Omental fat pad (tissue), 4 donors: ENCODE data around the gene INPP5K. TPM values are rescaled to one million over a fixed set of nuclear protein-coding genes. Genes with fewer than 3 reads are reported as not detected.

Experiments
- ATAC-seq: fragments of 150-250 bp; one replicate; pipeline ENCODE4 v1.9.1; 2016; ENCODE audit warnings: mild to moderate bottlenecking, moderate library complexity; ENCODE audit not compliant: low FRiP score
- DNase-seq: peaks from one replicate; pipeline ENCODE4 v3.0.0-alpha.2; 2019; ENCODE audit warnings: low spot score
- total RNA-seq, 4 donors: library from RNA; depleted of rRNA; stranded (reverse); fragments of >200 nt; gene quantifications; one replicate each; pipeline ENCODE4 v1.1.0, GENCODE V29; 2016
- TF ChIP-seq, protein P1 (sequence below), 3 donors: fragments of 450-650 bp; IDR thresholded peaks; one replicate each; pipeline ENCODE4 v1.5.1; 2016 to 2017; ENCODE audit warnings: antibody characterized with exemption in 3 of 3, mild to moderate bottlenecking in 3 of 3, moderate library complexity in 2 of 3

INPP5K gene
- total RNA-seq, 4 donors from 2014 or later: 103 to 279 (median 153) TPM

DNA sequence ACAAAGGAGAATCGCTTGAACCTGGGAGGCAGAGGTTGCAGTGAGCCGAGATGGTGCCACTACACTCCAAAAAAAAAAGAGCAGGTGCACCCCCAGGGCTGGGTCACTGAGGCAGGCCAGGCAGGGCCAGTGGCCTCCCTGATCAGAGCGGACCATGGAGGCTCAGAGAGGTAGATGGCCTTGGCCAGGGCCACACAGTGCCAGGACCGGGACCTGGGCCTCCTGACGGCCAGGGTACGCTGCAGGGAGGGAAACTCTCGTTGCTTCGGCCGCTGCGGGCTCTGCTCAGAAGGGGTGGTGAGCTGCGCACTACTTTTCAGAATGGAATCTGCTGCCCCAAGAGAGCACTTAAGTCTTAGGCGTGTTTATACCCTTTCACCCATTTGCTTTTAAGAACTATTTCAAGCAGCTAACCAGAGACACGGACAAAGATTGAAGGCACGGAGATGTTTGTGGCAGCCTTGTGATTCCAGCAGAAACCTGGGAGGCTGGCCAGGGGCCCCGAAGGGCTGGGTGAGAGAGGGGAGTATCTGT is 41.0 kb downstream of the INPP5K start:
- TF ChIP-seq, protein P1, sequence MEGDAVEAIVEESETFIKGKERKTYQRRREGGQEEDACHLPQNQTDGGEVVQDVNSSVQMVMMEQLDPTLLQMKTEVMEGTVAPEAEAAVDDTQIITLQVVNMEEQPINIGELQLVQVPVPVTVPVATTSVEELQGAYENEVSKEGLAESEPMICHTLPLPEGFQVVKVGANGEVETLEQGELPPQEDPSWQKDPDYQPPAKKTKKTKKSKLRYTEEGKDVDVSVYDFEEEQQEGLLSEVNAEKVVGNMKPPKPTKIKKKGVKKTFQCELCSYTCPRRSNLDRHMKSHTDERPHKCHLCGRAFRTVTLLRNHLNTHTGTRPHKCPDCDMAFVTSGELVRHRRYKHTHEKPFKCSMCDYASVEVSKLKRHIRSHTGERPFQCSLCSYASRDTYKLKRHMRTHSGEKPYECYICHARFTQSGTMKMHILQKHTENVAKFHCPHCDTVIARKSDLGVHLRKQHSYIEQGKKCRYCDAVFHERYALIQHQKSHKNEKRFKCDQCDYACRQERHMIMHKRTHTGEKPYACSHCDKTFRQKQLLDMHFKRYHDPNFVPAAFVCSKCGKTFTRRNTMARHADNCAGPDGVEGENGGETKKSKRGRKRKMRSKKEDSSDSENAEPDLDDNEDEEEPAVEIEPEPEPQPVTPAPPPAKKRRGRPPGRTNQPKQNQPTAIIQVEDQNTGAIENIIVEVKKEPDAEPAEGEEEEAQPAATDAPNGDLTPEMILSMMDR (IDR thresholded peaks at IDR 0.05): no peak
- DNase-seq (no peak), ATAC-seq (no peak)

DNA sequence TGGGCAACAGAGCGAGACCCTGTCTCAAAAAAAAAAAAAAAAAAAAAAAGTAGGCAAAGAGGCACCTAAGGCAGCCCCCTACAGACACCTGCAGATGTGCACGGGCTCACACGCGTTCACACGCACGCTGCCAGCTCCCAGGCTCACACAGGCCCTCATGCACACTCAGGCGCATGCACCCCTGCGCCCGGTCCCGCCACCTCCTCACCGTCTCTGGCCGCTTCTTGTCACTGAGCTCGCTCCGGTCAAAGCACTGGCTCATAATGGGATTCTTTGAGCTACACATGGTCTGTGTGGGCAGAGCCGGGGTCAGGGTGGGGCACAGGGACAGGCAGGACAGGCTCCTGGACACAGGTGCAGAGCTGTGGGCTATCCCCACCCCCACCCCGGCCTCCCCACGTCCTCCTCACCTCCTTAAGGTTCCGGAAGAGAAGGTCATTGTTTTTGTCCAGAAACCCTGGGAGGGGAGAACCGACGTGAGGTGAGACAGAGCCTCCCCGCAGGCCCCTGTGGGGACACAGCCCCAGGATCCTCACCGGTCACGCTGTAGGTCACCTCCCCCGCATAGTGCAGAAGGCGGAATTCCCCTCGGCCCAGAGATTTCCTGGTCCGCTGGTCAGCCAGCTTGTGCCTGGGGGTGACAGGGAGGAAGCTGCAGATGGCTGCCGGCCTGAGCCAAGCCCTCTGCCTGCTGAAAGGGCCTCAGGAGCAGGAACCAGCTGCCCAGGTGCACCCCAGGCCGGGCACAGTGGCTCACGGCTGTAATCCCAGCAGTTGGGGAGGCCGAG is 41.8 kb downstream of the INPP5K start:
- DNase-seq (no peak), ATAC-seq (no peak)
- TF ChIP-seq, protein P1 (IDR thresholded peaks at IDR 0.05): no peak

DNA sequence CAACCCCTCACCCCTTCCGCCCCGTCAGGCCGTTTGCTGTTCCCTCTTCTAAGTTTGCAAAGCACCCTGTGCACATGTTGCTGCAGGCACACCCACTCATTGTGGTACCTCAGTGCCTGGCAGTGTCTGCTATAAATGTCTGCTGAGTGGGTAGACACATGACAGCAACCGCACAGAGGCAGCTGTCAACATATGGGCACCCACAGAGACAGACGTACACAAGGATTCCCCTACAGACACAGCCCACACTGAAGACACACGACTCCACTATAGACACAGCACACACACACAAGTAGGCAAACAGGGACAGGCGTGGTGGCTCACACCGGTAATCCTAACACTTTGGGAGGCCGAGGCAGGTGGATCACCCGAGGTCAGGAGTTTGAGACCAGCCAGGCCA is 42.6 kb downstream of the INPP5K start:
- DNase-seq: no peak
- TF ChIP-seq, protein P1 (IDR thresholded peaks at IDR 0.05): no peak
- ATAC-seq: no peak

DNA sequence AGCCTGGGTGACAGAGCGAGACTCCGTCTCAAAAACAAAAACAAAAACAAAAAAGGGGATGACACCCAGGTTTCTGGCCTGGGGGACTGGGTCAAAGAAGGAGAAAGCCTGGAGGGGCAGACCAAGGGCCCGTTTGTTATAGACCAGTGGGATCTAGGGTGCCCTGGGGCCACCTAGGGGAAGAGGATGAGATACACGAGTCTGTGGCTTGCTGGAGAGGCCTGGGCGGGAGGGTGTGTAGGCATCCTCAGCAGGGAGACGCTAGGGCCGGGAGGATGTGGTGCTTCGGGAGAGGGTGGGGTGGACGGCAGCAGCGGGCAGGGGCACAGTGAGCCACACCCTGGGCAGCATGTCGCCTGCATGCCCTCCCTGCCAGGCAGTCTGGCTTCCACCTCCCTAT is 43.2 kb downstream of the INPP5K start:
- ATAC-seq: no peak
- TF ChIP-seq, protein P1 (IDR thresholded peaks at IDR 0.05): no peak
- no peak for DNase-seq

DNA sequence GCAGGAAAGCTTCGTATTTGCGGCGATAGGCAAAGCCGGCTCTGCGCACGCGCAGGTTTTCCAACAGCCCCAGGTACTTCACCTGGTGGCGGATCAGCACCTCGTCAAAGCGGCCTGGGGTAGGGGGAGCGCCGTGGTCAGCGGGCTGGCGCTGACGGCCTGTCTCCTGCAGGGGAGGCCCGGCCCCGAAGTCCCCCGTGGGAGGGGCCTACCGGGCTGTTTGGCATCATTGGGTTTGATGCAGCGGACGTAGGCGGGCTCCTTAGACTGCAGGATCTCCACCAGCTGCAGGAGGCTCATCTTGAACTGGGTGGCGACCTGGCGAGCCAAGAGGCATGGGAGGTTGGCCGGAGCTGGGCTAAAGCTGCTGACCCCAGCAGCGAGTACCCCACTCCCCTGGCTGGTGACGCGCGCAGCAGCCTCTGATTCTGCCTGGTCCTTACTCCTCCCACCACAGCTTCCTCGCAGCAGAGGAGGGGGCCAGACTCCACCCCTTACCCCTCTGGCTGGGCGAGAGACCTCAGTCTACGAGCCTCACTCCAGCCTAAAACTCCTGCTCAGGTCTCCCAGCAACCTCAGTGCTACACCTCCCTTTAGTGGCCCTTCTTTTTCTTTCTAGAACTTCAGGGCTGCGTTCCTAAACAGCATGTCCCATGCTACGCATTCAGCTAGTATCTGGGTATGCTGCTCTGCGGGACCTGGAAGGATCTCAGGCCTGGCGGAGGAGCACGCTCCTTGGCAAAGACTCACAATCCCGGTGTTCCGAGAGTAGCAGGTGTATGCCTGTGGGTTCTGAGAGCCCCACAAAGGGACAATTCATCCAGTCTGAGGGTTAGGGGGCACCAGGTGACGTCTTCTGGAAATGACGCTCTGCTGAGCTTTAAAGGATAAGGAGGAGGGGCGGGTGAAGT is 44.2 kb downstream of the INPP5K start:
- TF ChIP-seq, protein P1 (IDR thresholded peaks at IDR 0.05): no peak
- ATAC-seq (no peak), DNase-seq (no peak)

DNA sequence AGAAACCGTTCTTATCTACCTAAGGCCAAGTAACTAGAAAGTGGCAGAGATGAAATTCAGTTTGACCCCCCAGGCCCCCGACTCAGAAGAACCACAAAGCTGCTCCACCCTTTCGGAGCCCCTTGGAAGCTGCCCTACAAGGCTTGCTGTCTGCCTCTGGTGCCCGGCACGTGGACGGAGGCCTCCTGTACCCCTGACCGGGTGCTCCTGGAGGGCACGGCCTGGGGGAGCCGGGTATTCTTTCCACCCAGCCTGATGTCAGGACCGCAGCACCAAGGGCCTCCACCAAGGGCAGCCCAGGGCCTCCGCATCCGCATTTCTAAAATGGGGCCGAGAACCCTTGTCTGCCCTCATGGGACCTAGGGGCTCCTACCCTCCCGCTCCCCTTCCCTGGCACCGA is 44.9 kb downstream of the INPP5K start:
- TF ChIP-seq, protein P1 (IDR thresholded peaks at IDR 0.05): no peak
- ATAC-seq (no peak), DNase-seq (no peak)
